H1 (cell line): Measurements from ENCODE around the gene CACNA1B. TPM values are rescaled to one million over a fixed set of nuclear protein-coding genes. Genes with fewer than 3 reads are reported as not detected.

Experiments
- CTCF ChIA-PET: fragments of 300-600 bp; sonication (Branson Sonifier 250); formaldehyde crosslinking; loops from one replicate; lab custom pipeline; 2021; ENCODE audit not compliant: partially characterized antibody; lab: Charles Lee
- POLR2A ChIA-PET: fragments of 300-600 bp; sonication (Branson Sonifier 250); formaldehyde crosslinking; loops from one replicate; lab custom pipeline; 2021; ENCODE audit warnings: inconsistent platforms; ENCODE audit not compliant: partially characterized antibody; lab: Charles Lee
- DNase-seq, 2 experiments: peaks; one replicate each; pipeline versions ENCODE4 v3.0.0 to v3.0.0-alpha.2; 2010 to 2022; ENCODE audit warnings: low spot score in 2 of 2, low read depth in 1 of 2, mixed read lengths in 1 of 2
- FAIRE-seq: peaks from 2 replicates; lab custom pipeline; 2011; peaks lifted over from hg19 to GRCh38; lab: Jason Lieb, UNC
- H2AFZ ChIP-seq: 2 replicates; pipeline ENCODE4 v1.8.1; 2012; ENCODE audit warnings: low read length, inconsistent platforms
- H2AK5ac ChIP-seq: 2 replicates; pipeline ENCODE4 v1.6.1; 2013; ENCODE audit warnings: low read depth, low read length
- H2BK120ac ChIP-seq: replicated peaks from 2 replicates; pipeline ENCODE3; 2013; ENCODE audit warnings: low read depth, low read length, inconsistent platforms
- H2BK12ac ChIP-seq: 2 replicates; pipeline ENCODE4 v1.6.1; 2013; ENCODE audit warnings: low read depth, low read length
- H2BK15ac ChIP-seq: 2 replicates; pipeline ENCODE4 v1.6.1; 2013; ENCODE audit warnings: low read length
- H2BK20ac ChIP-seq: 2 replicates; pipeline ENCODE4 v1.6.1; 2013; ENCODE audit warnings: low read length
- H2BK5ac ChIP-seq: 2 replicates; pipeline ENCODE4 v1.6.1; 2013; ENCODE audit warnings: low read depth, low read length
- H3K14ac ChIP-seq: 2 replicates; pipeline ENCODE4 v1.6.1; 2013; ENCODE audit warnings: inconsistent platforms; ENCODE audit not compliant: insufficient read length
- H3K18ac ChIP-seq: 2 replicates; pipeline ENCODE4 v1.6.1; 2013; ENCODE audit warnings: low read length; ENCODE audit errors: extremely low read depth
- H3K23ac ChIP-seq: 2 replicates; pipeline ENCODE4 v1.6.1; 2013; ENCODE audit warnings: inconsistent platforms; ENCODE audit not compliant: insufficient read length
- H3K23me2 ChIP-seq: 2 replicates; pipeline ENCODE4 v1.6.1; 2013; ENCODE audit warnings: low read depth, low read length
- H3K27ac ChIP-seq: 2 replicates; pipeline ENCODE4 v1.6.1; 2011; ENCODE audit warnings: low read depth, low read length, inconsistent platforms
- H3K27me3 ChIP-seq, 4 experiments: replicated peaks in 1 of 4; 1 replicate in 1 of 4; 2 replicates in 3 of 4; pipeline versions ENCODE4 v1.6.1 to v1.8.1; 2011 to 2013; ENCODE audit warnings: low read length in 3 of 4, mild to moderate bottlenecking in 3 of 4, inconsistent platforms in 2 of 4, mixed read lengths in 2 of 4, moderate library complexity in 1 of 4; ENCODE audit not compliant: control insufficient read depth in 3 of 4, insufficient read depth in 3 of 4; ENCODE audit errors: extremely low read depth in 1 of 4
- H3K36me3 ChIP-seq, 4 experiments: 2 replicates each; pipeline versions ENCODE4 v1.6.1 to v1.8.1; 2011 to 2013; ENCODE audit warnings: mild to moderate bottlenecking in 4 of 4, low read length in 3 of 4, moderate library complexity in 2 of 4, control low read depth in 1 of 4, inconsistent platforms in 1 of 4; ENCODE audit not compliant: insufficient read depth in 4 of 4, control insufficient read depth in 2 of 4
- H3K4ac ChIP-seq: replicated peaks from 2 replicates; pipeline ENCODE3; 2013; ENCODE audit warnings: low read length, low read depth, mixed read lengths, inconsistent platforms; ENCODE audit not compliant: insufficient read length
- H3K4me1 ChIP-seq, 4 experiments: replicated peaks in 1 of 4; 1 replicate in 1 of 4; 2 replicates in 3 of 4; pipeline versions ENCODE4 v1.6.1 to v1.8.1; 2011 to 2013; ENCODE audit warnings: low read length in 3 of 4, inconsistent platforms in 2 of 4, mixed read lengths in 1 of 4; ENCODE audit not compliant: insufficient read depth in 4 of 4, control insufficient read depth in 3 of 4
- H3K4me2 ChIP-seq, 2 experiments: 2 replicates each; pipeline versions ENCODE4 v1.6.1 to v1.8.1; 2011 to 2013; ENCODE audit warnings: low read depth in 2 of 2, low read length in 2 of 2, control low read depth in 1 of 2, inconsistent platforms in 1 of 2, mild to moderate bottlenecking in 1 of 2; ENCODE audit not compliant: insufficient read depth in 1 of 2
- H3K4me3 ChIP-seq, 4 experiments: fragments of 200-600, 300-600 bp in 1 of 4; sonication (generic), shearing (Covaris generic), sonication (Bioruptor Twin) in 1 of 4; 2 replicates each; pipeline versions ENCODE4 v1.5.1 to v1.8.1; 2011 to 2016; ENCODE audit warnings: low read length in 4 of 4, low read depth in 3 of 4, control low read depth in 2 of 4, inconsistent platforms in 2 of 4, mild to moderate bottlenecking in 2 of 4, mixed read lengths in 1 of 4, moderate library complexity in 1 of 4; ENCODE audit not compliant: insufficient read depth in 2 of 4; ENCODE audit errors: extremely low read depth in 1 of 4
- H3K56ac ChIP-seq: replicated peaks from 2 replicates; pipeline ENCODE3; 2013; ENCODE audit warnings: low read depth, mild to moderate bottlenecking, mixed read lengths, low read length, inconsistent platforms; ENCODE audit not compliant: insufficient read length
- H3K79me1 ChIP-seq: 2 replicates; pipeline ENCODE4 v1.6.1; 2013; ENCODE audit warnings: low read depth, low read length, control low read depth
- H3K79me2 ChIP-seq, 2 experiments: 2 replicates each; pipeline versions ENCODE4 v1.6.1 to v1.8.1; 2012 to 2013; ENCODE audit warnings: low read length in 2 of 2, mild to moderate bottlenecking in 2 of 2, inconsistent platforms in 1 of 2; ENCODE audit not compliant: insufficient read depth in 2 of 2, control insufficient read depth in 1 of 2
- H3K9ac ChIP-seq, 4 experiments: replicated peaks in 1 of 4; 1 replicate in 1 of 4; 2 replicates in 3 of 4; pipeline versions ENCODE4 v1.6.1 to v1.8.1; 2011 to 2013; ENCODE audit warnings: low read depth in 3 of 4, low read length in 3 of 4, control low read depth in 2 of 4, mild to moderate bottlenecking in 2 of 4, moderate library complexity in 2 of 4, inconsistent platforms in 1 of 4; ENCODE audit errors: extremely low read depth in 1 of 4
- H3K9me3 ChIP-seq, 2 experiments: 2 replicates each; pipeline versions ENCODE4 v1.6.1 to v1.8.1; 2012 to 2013; ENCODE audit warnings: mild to moderate bottlenecking in 2 of 2, moderate library complexity in 2 of 2, control low read depth in 1 of 2, inconsistent platforms in 1 of 2, low read depth in 1 of 2, low read length in 1 of 2, mixed read lengths in 1 of 2; ENCODE audit not compliant: insufficient read depth in 2 of 2
- H4K20me1 ChIP-seq, 2 experiments: replicated peaks in 1 of 2; 2 replicates each; pipeline versions ENCODE3 to v1.8.1; 2011 to 2013; ENCODE audit warnings: inconsistent platforms in 2 of 2, low read length in 2 of 2, mild to moderate bottlenecking in 1 of 2; ENCODE audit not compliant: insufficient read depth in 2 of 2, control insufficient read depth in 1 of 2
- H4K5ac ChIP-seq: 2 replicates; pipeline ENCODE4 v1.6.1; 2013; ENCODE audit warnings: low read length, low read depth, mixed read lengths, inconsistent platforms; ENCODE audit not compliant: insufficient read length
- H4K8ac ChIP-seq: 2 replicates; pipeline ENCODE4 v1.8.0; 2013; ENCODE audit warnings: mild to moderate bottlenecking, moderate library complexity, low read length, inconsistent platforms; ENCODE audit not compliant: insufficient read depth; ENCODE audit errors: extremely low read depth
- H4K91ac ChIP-seq: replicated peaks from 2 replicates; pipeline ENCODE3; 2013; ENCODE audit warnings: low read length, mixed read lengths, inconsistent platforms; ENCODE audit not compliant: insufficient read length
- CBX8 ChIP-seq: fragments of 300-800, 300-1000 bp; sonication (generic); IDR thresholded peaks from 2 replicates; pipeline ENCODE4 v1.7.1; 2016; ENCODE audit warnings: low read depth, low read length, borderline replicate concordance
- CTBP2 ChIP-seq: IDR thresholded peaks from 2 replicates; pipeline ENCODE4 v1.7.0; 2011; ENCODE audit warnings: borderline replicate concordance, mild to moderate bottlenecking, moderate library complexity, mixed read lengths, low read length; ENCODE audit not compliant: insufficient read depth, insufficient read length
- NRF1 ChIP-seq: IDR thresholded peaks from 2 replicates; pipeline ENCODE4 v1.6.1; 2011; ENCODE audit warnings: mild to moderate bottlenecking, low read depth, low read length, improper control_type of control experiment
- RNF2 ChIP-seq: fragments of 200-900, 300-1000 bp; sonication (generic); IDR thresholded peaks from 2 replicates; pipeline ENCODE4 v1.7.1; 2016; ENCODE audit warnings: borderline replicate concordance, low read depth, mild to moderate bottlenecking, antibody characterized with exemption, low read length; ENCODE audit not compliant: poor library complexity, severe bottlenecking; ENCODE audit errors: missing control alignments
- TAF7 ChIP-seq: optimal IDR thresholded peaks from 2 replicates; pipeline ENCODE3; 2011; ENCODE audit warnings: low read depth, mild to moderate bottlenecking, inconsistent platforms, low read length, moderate library complexity, borderline replicate concordance
- TBP ChIP-seq: IDR thresholded peaks from 2 replicates; pipeline ENCODE4 v1.6.1; 2011; ENCODE audit warnings: low read depth, low read length, improper control_type of control experiment
- TEAD4 ChIP-seq: IDR thresholded peaks from 2 replicates; pipeline ENCODE4 v1.6.1; 2012; ENCODE audit warnings: low read depth, low read length, inconsistent platforms, mixed read lengths
- ZNF274 ChIP-seq: IDR thresholded peaks from 2 replicates; pipeline ENCODE4 v1.7.0; 2012; ENCODE audit warnings: low read length, borderline replicate concordance; ENCODE audit errors: extremely low read depth
- whole genome bisulfite sequencing, 2 experiments: shearing (Covaris generic) in 1 of 2; methylation state at CpG; one replicate each; pipeline versions ENCODE4 v1.1.6 to v1.1.7; 2013 to 2015; ENCODE audit warnings: low lambda C conversion rate in 2 of 2, mixed read lengths in 2 of 2, inconsistent platforms in 1 of 2, low coverage in 1 of 2, missing lambda C conversion rate in 1 of 2; ENCODE audit not compliant: insufficient replicate concordance in 2 of 2, insufficient coverage in 1 of 2, insufficient read length in 1 of 2; ENCODE audit errors: extremely low coverage in 1 of 2, missing lambda C conversion rate in 1 of 2; 5-methylcytosine and 5-hydroxymethylcytosine counted together
- polyA plus RNA-seq, 7 experiments: library from polyadenylated mRNA; depleted of rRNA in 3 of 7; stranded (reverse) in 5 of 7; unstranded in 2 of 7; fragments of >200 nt in 5 of 7; fragments of 200-250 nt in 2 of 7; gene quantifications; 1 replicate in 5 of 7; 2 replicates in 1 of 7; 4 replicates in 1 of 7; pipeline versions ENCODE4 v1.2.1 to v1.2.3, GENCODE V29; 2011 to 2013; ENCODE audit warnings: missing spikeins in 2 of 7, mixed read lengths in 2 of 7
- total RNA-seq: library from RNA; stranded (reverse); fragmentation: NEBNext Ultra II Directional; extraction: Animal tissue kit (Norgen Biotek cat#: 25700); gene quantifications from 2 replicates; pipeline ENCODE4 v1.2.1, GENCODE V29; 2021

Gene CACNA1B
- total and polyA plus RNA-seq, 2 of the 8 experiments (the other 6 are each of a cell fraction or from before 2014, with no cell fraction given): 1.5 to 5.7 TPM

- WGBS, 2 experiments: 85% methylated on average over 9 of the region's 9 CpGs; no CpG with 5 or more reads in 1 of the 2 experiments
Observed at GRCh38 chr9:137902646-137903045, 25.1 kb downstream of the CACNA1B start.

More at GRCh38 chr9:137902646-137903045, 25.1 kb downstream of the CACNA1B start:
- POLR2A ChIA-PET: interaction anchor here (1.1 kb wide), 1 partner anchor 21 kb away, joined by 3 read pairs; no protein-coding TSS in a partner anchor
- H2BK15ac ChIP-seq: no peak overlapping the region
- no peaks in the 10 kb centered on the region for H3K36me3 ChIP-seq
- no peak for FAIRE-seq
- H2BK12ac ChIP-seq: no peak overlapping the region
- TF ChIP-seq RNF2 (no peak), TAF7 (no peak), TBP (no peak), TEAD4 (no peak), ZNF274 (no peak), CTBP2 (no peak), NRF1 (no peak), CBX8 (no peak)
- H3K4me1 ChIP-seq: no peaks in the 10 kb centered on the region
- no peak overlapping the region for H2BK120ac ChIP-seq
- H3K14ac ChIP-seq: no peak overlapping the region
- no peak overlapping the region for H3K56ac ChIP-seq
- DNase-seq: no peak
- no peak overlapping the region for H2BK5ac ChIP-seq
- H2BK20ac ChIP-seq: no peak overlapping the region
- H4K20me1 ChIP-seq: peaks cover 0 to 11% of the 10 kb centered on the region in 2 experiments
- no peak overlapping the region for H3K9ac ChIP-seq
- H3K23ac ChIP-seq: no peak overlapping the region
- no peaks in the 10 kb centered on the region for H3K79me2 ChIP-seq
- H3K18ac ChIP-seq: no peak overlapping the region
- no peak overlapping the region for H3K4me3 ChIP-seq
- no peak overlapping the region for H4K8ac ChIP-seq
- no peak overlapping the region for H3K4ac ChIP-seq
- H3K9me3 ChIP-seq: peaks cover 16 to 36% of the 10 kb centered on the region in 2 experiments; a peak in 3 of 4 replicates
- no peak overlapping the region for H2AK5ac ChIP-seq
- peaks cover 4% of the 10 kb centered on the region for H3K79me1 ChIP-seq
- no peak overlapping the region for H3K27ac ChIP-seq
- peaks cover 7% of the 10 kb centered on the region; the same call in 1 of the 2 replicates for H3K23me2 ChIP-seq
- CTCF ChIA-PET: interaction anchor here (0.6 to 1.0 kb wide), 2 partner anchors 9 to 972 kb away, joined by 3 read pairs; no protein-coding TSS in a partner anchor
- no peak overlapping the region for H3K4me2 ChIP-seq
- no peak overlapping the region for H2AFZ ChIP-seq
- no peak overlapping the region for H4K91ac ChIP-seq
- H4K5ac ChIP-seq: no peak overlapping the region
- H3K27me3 ChIP-seq: peaks cover 0 to 2% (median 0%) of the 10 kb centered on the region in 4 experiments; a peak in 2 of 7 replicates
